Natural killer cell (primary cell): ENCODE results near the gene UBALD2. TPM values are rescaled to one million over a fixed set of nuclear protein-coding genes. Genes with fewer than 3 reads are reported as not detected.
"Not testable (repeated sequence)": the region's sequence is repeated elsewhere in the genome, so short reads cannot be mapped to it uniquely, and the experiment has no call there.

ENCODE experiments used
- ATAC-seq, 3 donors: fragments of 150-1000 bp in 2 of 3; fragments of 200-7000 bp in 1 of 3; cut with Tn5 transposase; 1 replicate in 1 of 3; 2 replicates in 2 of 3; pipeline ENCODE4 v1.10.0; 2021; ENCODE audit warnings: mild to moderate bottlenecking in 2 of 3, moderate library complexity in 2 of 3
- DNase-seq, 2 donors: peaks; one replicate each; pipeline versions ENCODE4 v3.0.0 to v3.0.0-alpha.2; 2013 to 2021; ENCODE audit warnings: mixed read lengths in 1 of 2
- H3K27ac ChIP-seq: one replicate; pipeline ENCODE4 v1.5.1; 2013; ENCODE audit warnings: mild to moderate bottlenecking, low read length
- H3K27me3 ChIP-seq: one replicate; pipeline ENCODE4 v1.6.1; 2013; ENCODE audit warnings: low read length; ENCODE audit not compliant: control insufficient read depth, insufficient read depth
- H3K36me3 ChIP-seq: one replicate; pipeline ENCODE4 v1.6.1; 2013; ENCODE audit warnings: low read length; ENCODE audit not compliant: control insufficient read depth, insufficient read depth
- H3K4me1 ChIP-seq: one replicate; pipeline ENCODE4 v1.6.1; 2013; ENCODE audit warnings: low read length; ENCODE audit not compliant: control insufficient read depth, insufficient read depth
- H3K4me3 ChIP-seq: one replicate; pipeline ENCODE4 v1.5.1; 2013; ENCODE audit warnings: low read length
- H3K9me3 ChIP-seq: one replicate; pipeline ENCODE4 v1.6.1; 2013; ENCODE audit warnings: low read length; ENCODE audit not compliant: control insufficient read depth, insufficient read depth
- H3K27ac Mint-ChIP-seq, 2 donors: one replicate each; pipeline ENCODE4 v1.8.0; 2022; ENCODE audit warnings: mild to moderate bottlenecking in 2 of 2, mixed read lengths in 2 of 2, moderate library complexity in 1 of 2
- H3K27me3 Mint-ChIP-seq, 2 donors: one replicate each; pipeline ENCODE4 v1.8.0; 2022; ENCODE audit warnings: low read depth in 2 of 2, mixed read lengths in 2 of 2
- H3K36me3 Mint-ChIP-seq: one replicate; pipeline ENCODE4 v1.8.0; 2022; ENCODE audit warnings: mixed read lengths
- H3K4me1 Mint-ChIP-seq, 2 donors: one replicate each; pipeline ENCODE4 v1.8.0; 2022; ENCODE audit warnings: mixed read lengths in 2 of 2
- H3K4me3 Mint-ChIP-seq: one replicate; pipeline ENCODE4 v1.8.0; 2022; ENCODE audit warnings: mild to moderate bottlenecking, moderate library complexity, mixed read lengths
- H3K9me3 Mint-ChIP-seq, 2 donors: one replicate each; pipeline ENCODE4 v1.8.0; 2022; ENCODE audit warnings: mixed read lengths in 2 of 2
- CTCF ChIP-seq: fragments of 200-600 bp; IDR thresholded peaks from one replicate; pipeline ENCODE4 v1.8.0; 2022; ENCODE audit warnings: antibody characterized with exemption
- whole genome bisulfite sequencing: methylation state at CpG from one replicate; pipeline ENCODE4 v1.1.7; 2013; ENCODE audit warnings: missing lambda C conversion rate; ENCODE audit not compliant: insufficient coverage; 5-methylcytosine and 5-hydroxymethylcytosine counted together
- intact Hi-C: fragments of 100-400 bp; cut with micrococcal nuclease; formaldehyde crosslinking; loops from one replicate; pipeline ENCODE4 v1.14.2; 2022
- total RNA-seq, 4 donors: library from RNA; stranded (reverse); fragments of 120-200 nt in 1 of 4; gene quantifications; one replicate each; pipeline versions ENCODE4 v1.2.3 to v1.2.4, GENCODE V29; 2013 to 2022

UBALD2 gene
- total RNA-seq, 3 donors from 2014 or later (not counting 1 experiment from before 2014, with no cell fraction given): 171 to 287 (median 189) TPM

GRCh38 chr17:76304226-76305134 is 39.3 kb downstream of the UBALD2 start:
- Histone ChIP-seq H3K4me3 (no peak overlapping the region), H3K27me3 (no peaks in the 10 kb centered on the region), H3K36me3 (no peaks in the 10 kb centered on the region), H3K4me1 (no peaks in the 10 kb centered on the region), H3K27ac (no peak overlapping the region), H3K9me3 (no peaks in the 10 kb centered on the region)
- 96% methylated on average over 13 of the region's 17 CpGs for WGBS
- Mint-ChIP-seq H3K36me3 (no peaks in the 10 kb centered on the region), H3K4me3 (no peak overlapping the region), H3K9me3 (no peaks in the 10 kb centered on the region), H3K27ac (no peak overlapping the region), H3K4me1 (no peaks in the 10 kb centered on the region), H3K27me3 (no peaks in the 10 kb centered on the region)
- intact Hi-C loops: loop anchor here (5.0 kb wide), 1 partner anchor 203 kb away; no protein-coding TSS in a partner anchor
- no peak for TF ChIP-seq CTCF
- DNase-seq: no peak
- ATAC-seq: no peak

DNA sequence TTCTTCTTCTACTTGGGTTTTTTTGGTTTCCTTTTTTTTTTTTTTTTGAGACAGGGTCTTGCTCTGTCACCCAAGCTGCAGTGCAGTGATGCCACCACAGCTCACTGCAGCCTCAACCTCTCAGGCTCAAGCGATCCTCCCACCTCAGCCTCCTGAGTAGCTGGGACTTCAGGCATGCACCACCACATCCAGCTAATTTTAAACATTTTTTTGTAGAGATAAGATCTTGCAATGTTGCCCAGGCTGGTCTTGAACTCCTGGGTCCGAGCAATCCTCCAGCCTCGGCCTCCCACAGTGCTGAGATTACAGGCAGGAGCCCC is 39.9 kb downstream of the UBALD2 start:
- H3K4me1 Mint-ChIP-seq, H3K9me3 ChIP-seq, intact Hi-C loops, H3K27me3 ChIP-seq, H3K9me3 Mint-ChIP-seq, H3K27me3 Mint-ChIP-seq, H3K4me3 Mint-ChIP-seq, H3K36me3 ChIP-seq, ATAC-seq, H3K27ac Mint-ChIP-seq, DNase-seq, H3K4me3 ChIP-seq, H3K4me1 ChIP-seq, H3K36me3 Mint-ChIP-seq, H3K27ac ChIP-seq: not testable (repeated sequence)
- WGBS: 92% methylated on average over 3 of the region's 3 CpGs

DNA sequence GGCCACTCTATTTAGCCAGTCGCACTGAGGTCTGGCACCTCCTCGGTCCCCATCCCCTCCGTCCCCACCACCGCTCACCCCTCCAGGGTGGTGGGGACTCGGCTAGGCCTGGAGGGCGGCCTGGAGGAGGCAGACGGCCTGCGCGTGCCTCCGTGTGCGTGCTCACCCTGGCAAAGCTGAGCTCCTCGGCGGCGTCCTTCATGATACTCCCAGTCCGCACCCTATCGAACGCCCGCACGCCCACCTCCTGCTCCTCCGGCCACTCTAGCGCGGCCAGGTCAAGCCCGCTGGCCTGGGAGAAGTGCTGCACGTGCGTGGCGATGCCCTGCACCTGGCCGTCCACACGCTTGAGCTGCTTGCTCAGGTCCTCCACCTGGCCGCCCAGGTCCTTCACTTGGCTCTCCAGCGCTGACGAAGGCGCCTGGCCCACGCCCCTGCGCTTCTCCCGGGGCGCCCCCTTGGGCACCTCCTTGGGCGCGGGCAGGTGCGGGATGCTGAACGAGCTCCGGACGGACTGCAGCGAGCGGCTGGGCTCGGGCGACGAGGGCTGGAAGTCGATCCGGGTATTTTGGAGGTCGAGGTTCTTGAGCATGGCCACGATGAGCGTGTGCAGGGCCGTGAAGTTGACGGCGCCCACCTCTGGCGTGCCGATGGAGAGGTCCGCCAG is 42.3 kb downstream of the UBALD2 start:
- WGBS: 97% methylated on average over 58 of the region's 58 CpGs
- H3K27me3 Mint-ChIP-seq: no peaks in the 10 kb centered on the region
- H3K9me3 ChIP-seq: no peaks in the 10 kb centered on the region
- ATAC-seq (no peak), DNase-seq (no peak)
- H3K4me1 ChIP-seq: no peaks in the 10 kb centered on the region
- TF ChIP-seq CTCF: no peak
- no peaks in the 10 kb centered on the region for H3K27me3 ChIP-seq
- H3K4me3 Mint-ChIP-seq: no peak overlapping the region
- H3K4me1 Mint-ChIP-seq: no peaks in the 10 kb centered on the region
- H3K27ac ChIP-seq: no peak overlapping the region
- no peaks in the 10 kb centered on the region for H3K9me3 Mint-ChIP-seq
- intact Hi-C loops: no loop called here
- peaks cover 14% of the 10 kb centered on the region for H3K36me3 ChIP-seq
- H3K27ac Mint-ChIP-seq: no peak overlapping the region
- no peak overlapping the region for H3K4me3 ChIP-seq
- no peaks in the 10 kb centered on the region for H3K36me3 Mint-ChIP-seq

DNA sequence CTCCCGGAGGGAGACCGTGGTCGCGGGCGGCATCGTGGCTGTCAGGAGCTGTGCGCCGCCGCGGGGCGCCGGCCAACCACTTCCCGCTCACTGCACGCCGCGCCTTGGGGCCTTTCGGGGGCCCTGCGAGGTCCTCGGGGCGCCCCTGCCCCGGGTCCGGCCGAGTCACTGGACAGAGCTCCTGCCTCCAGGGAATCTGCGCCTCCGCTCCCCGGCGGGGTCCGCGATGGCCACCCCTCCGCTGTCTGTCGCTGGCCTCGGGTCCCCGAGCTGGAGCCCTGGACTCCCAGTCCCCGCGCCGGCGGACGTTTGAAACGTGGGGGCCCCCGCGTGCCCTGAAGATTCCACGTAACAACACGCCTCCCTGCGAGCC is 42.8 kb downstream of the UBALD2 start, which contains the start of gene QRICH2:
TSS of gene QRICH2 (minus strand) at position 311 of the 373 bp plus-strand sequence. CDS start at position 33, 278 bp downstream.
- 98% methylated on average over 44 of the region's 44 CpGs for WGBS
- no peaks in the 10 kb centered on the region for H3K4me1 ChIP-seq
- Mint-ChIP-seq H3K4me3 (no peak within 1 kb of the TSS), H3K4me1 (no peaks in the 10 kb centered on the region), H3K36me3 (peaks cover 2% of the 10 kb centered on the region), H3K27me3 (no peaks in the 10 kb centered on the region), H3K9me3 (no peaks in the 10 kb centered on the region), H3K27ac (no peak within 1 kb of the TSS)
- H3K36me3 ChIP-seq: peaks cover 18% of the 10 kb centered on the region
- intact Hi-C loops: no loop called here
- no peaks in the 10 kb centered on the region for H3K27me3 ChIP-seq
- H3K27ac ChIP-seq: no peak within 1 kb of the TSS
- DNase-seq: no peak
- TF ChIP-seq CTCF: no peak
- no peak within 1 kb of the TSS for H3K4me3 ChIP-seq
- no peaks in the 10 kb centered on the region for H3K9me3 ChIP-seq
- no peak for ATAC-seq
